Measurements from ENCODE around the gene POLR3C. TPM values are rescaled to one million over a fixed set of nuclear protein-coding genes. Genes with fewer than 3 reads are reported as not detected.

The POLR3C gene
- polyA plus RNA-seq, 1 donor (not counting 4 experiments of a cell fraction or from before 2014, with no cell fraction given) = 33.9 TPM

- peaks cover 21 to 25% of the 10 kb centered on the region in 2 experiments for H3K36me3 ChIP-seq (ENCODE audit: control insufficient read depth in 2 of 2, extremely low read depth in 1 of 2, insufficient read depth in 2 of 2, low read length in 2 of 2)
- H3K9ac ChIP-seq (ENCODE audit: control insufficient read depth, extremely low read depth, insufficient read depth, low read length) = peak overlapping the region; percentile 67
- peak overlapping the region; percentile 21 for H2AFZ ChIP-seq (ENCODE audit: control insufficient read depth, low read length)
These were observed 21.1 kb downstream of the POLR3C start for GRCh38 chr1:145845144-145845513.

DNA sequence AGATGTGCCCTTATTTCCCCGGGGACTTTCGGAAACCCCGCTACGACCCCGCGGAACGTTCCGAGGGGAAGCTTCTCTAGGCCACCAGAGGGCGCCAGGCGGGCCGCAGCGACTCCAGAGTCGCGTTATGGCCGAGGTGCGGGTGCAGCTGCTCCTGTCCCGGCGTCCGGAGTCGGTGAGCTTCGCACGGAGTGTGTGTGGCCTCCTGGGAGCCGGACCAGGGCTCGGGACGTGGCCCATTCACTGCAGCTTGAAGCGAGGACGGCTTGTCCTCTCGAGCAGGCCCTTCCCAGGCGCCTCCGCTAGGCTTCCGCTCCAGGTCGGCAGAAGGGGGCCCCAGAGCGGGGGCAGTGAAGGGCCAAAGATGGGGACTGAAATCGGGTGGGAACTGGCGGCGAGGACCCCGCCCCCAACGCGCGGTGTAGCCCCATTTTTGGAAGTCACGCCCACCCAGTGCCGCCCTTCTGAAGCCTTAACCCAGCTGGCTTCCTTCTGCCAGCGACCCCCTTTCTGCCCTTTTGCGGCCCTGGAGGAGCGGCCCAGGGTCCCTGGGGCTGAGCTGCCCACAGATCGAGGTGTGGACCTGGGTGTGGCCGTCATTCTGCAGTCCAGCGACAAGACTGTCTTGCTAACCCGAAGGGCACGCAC, 21.6 kb downstream of the POLR3C start, which contains the start of gene NUDT17:
Gene NUDT17 (plus strand): TSS at position 117 of the 648 bp plus-strand sequence. CDS start 11 bp downstream, at position 128.
- DNase-seq (ENCODE audit: low read depth, low spot score) (no peak), FAIRE-seq (no peak)
- Histone ChIP-seq H3K79me2 (ENCODE audit: control insufficient read depth, insufficient read depth, low read length) (no peaks in the 10 kb centered on the region), H2AFZ (ENCODE audit: control insufficient read depth, low read length) (peak within 1 kb of the TSS; percentile 89), H3K27ac (ENCODE audit: control insufficient read depth, insufficient read depth, low read length) (no peak within 1 kb of the TSS), H4K20me1 (ENCODE audit: control insufficient read depth, extremely low read depth, insufficient read depth, low read length) (no peaks in the 10 kb centered on the region), H3K9me3 (ENCODE audit: control insufficient read depth, low read depth, low read length) (no peaks in the 10 kb centered on the region), H3K4me2 (ENCODE audit: control insufficient read depth, extremely low read depth, insufficient read depth, low read depth, low read length) (peak within 1 kb of the TSS; percentile 93), H3K36me3 (ENCODE audit: control insufficient read depth in 2 of 2, extremely low read depth in 1 of 2, insufficient read depth in 2 of 2, low read length in 2 of 2) (peaks cover 25 to 27% of the 10 kb centered on the region in 2 experiments), H3K4me3 (ENCODE audit: control insufficient read depth in 2 of 3, extremely low read depth in 1 of 3, insufficient read depth in 2 of 3, low read depth in 1 of 3, low read length in 3 of 3) (peak within 1 kb of the TSS; percentile 47 to 80 (median 64)), H3K4me1 (ENCODE audit: control insufficient read depth, extremely low read depth, insufficient read depth, low read length) (peaks cover 11% of the 10 kb centered on the region), H3K9me1 (ENCODE audit: control insufficient read depth, extremely low read depth, insufficient read depth, low read length) (no peaks in the 10 kb centered on the region), H3K9ac (ENCODE audit: control insufficient read depth, extremely low read depth, insufficient read depth, low read length) (peak within 1 kb of the TSS; percentile 67), H3K27me3 (ENCODE audit: control insufficient read depth, extremely low read depth, insufficient read depth, low read length) (no peaks in the 10 kb centered on the region)
- dilution Hi-C loops (cut with MboI; ENCODE audit: extremely low pct_ligation_motif_present, low sequenced_read_pairs) = no loop called here
- TF ChIP-seq CTCF (optimal IDR thresholded peaks at IDR 0.05 in 1 of 3, IDR thresholded peaks at IDR 0.05 in 1 of 3, conservative IDR thresholded peaks at IDR 0.05 in 1 of 3; ENCODE audit: extremely low read depth in 1 of 3, insufficient read depth in 2 of 3, low read length in 3 of 3) (peak; percentile 83 to 97 (median 88)), EZH2 (IDR thresholded peaks at IDR 0.05; ENCODE audit: low read length) (no peak)

More at GRCh38 chr1:145845144-145845513, 21.1 kb downstream of the POLR3C start:
- no peaks in the 10 kb centered on the region for H3K79me2 ChIP-seq (ENCODE audit: control insufficient read depth, insufficient read depth, low read length)
- no peaks in the 10 kb centered on the region for H3K9me1 ChIP-seq (ENCODE audit: control insufficient read depth, extremely low read depth, insufficient read depth, low read length)
- no peaks in the 10 kb centered on the region for H3K9me3 ChIP-seq (ENCODE audit: control insufficient read depth, low read depth, low read length)
- FAIRE-seq (peak; percentile 49), DNase-seq (ENCODE audit: low read depth, low spot score) (no peak)
- H3K4me3 ChIP-seq (ENCODE audit: control insufficient read depth in 2 of 3, extremely low read depth in 1 of 3, insufficient read depth in 2 of 3, low read depth in 1 of 3, low read length in 3 of 3) = peak overlapping the region; percentile 47 to 80 (median 64)
- no peaks in the 10 kb centered on the region for H4K20me1 ChIP-seq (ENCODE audit: control insufficient read depth, extremely low read depth, insufficient read depth, low read length)
- peaks cover 11% of the 10 kb centered on the region for H3K4me1 ChIP-seq (ENCODE audit: control insufficient read depth, extremely low read depth, insufficient read depth, low read length)
- peak overlapping the region; percentile 93 for H3K4me2 ChIP-seq (ENCODE audit: control insufficient read depth, extremely low read depth, insufficient read depth, low read depth, low read length)
- no peak overlapping the region for H3K27ac ChIP-seq (ENCODE audit: control insufficient read depth, insufficient read depth, low read length)
- TF ChIP-seq CTCF (optimal IDR thresholded peaks at IDR 0.05 in 1 of 3, IDR thresholded peaks at IDR 0.05 in 1 of 3, conservative IDR thresholded peaks at IDR 0.05 in 1 of 3; ENCODE audit: extremely low read depth in 1 of 3, insufficient read depth in 2 of 3, low read length in 3 of 3) (peak in 1 of 3 experiments; percentile 1), EZH2 (IDR thresholded peaks at IDR 0.05; ENCODE audit: low read length) (no peak)
- dilution Hi-C loops (cut with MboI; ENCODE audit: extremely low pct_ligation_motif_present, low sequenced_read_pairs) = no loop called here
- no peaks in the 10 kb centered on the region for H3K27me3 ChIP-seq (ENCODE audit: control insufficient read depth, extremely low read depth, insufficient read depth, low read length)

Data from keratinocyte (primary cell).